GM12801 (cell line): ENCODE results near the gene INPP5K.

ENCODE experiments used
- TF ChIP-seq, protein P1 (sequence below): IDR thresholded peaks from one replicate; pipeline ENCODE4 v1.5.1; 2011; ENCODE audit warnings: control low read depth; ENCODE audit not compliant: insufficient read length; ENCODE audit errors: extremely low read depth

The INPP5K gene

GRCh38 chr17:1474402-1475189 is 41.8 kb downstream of the INPP5K start:
- TF ChIP-seq, protein P1, sequence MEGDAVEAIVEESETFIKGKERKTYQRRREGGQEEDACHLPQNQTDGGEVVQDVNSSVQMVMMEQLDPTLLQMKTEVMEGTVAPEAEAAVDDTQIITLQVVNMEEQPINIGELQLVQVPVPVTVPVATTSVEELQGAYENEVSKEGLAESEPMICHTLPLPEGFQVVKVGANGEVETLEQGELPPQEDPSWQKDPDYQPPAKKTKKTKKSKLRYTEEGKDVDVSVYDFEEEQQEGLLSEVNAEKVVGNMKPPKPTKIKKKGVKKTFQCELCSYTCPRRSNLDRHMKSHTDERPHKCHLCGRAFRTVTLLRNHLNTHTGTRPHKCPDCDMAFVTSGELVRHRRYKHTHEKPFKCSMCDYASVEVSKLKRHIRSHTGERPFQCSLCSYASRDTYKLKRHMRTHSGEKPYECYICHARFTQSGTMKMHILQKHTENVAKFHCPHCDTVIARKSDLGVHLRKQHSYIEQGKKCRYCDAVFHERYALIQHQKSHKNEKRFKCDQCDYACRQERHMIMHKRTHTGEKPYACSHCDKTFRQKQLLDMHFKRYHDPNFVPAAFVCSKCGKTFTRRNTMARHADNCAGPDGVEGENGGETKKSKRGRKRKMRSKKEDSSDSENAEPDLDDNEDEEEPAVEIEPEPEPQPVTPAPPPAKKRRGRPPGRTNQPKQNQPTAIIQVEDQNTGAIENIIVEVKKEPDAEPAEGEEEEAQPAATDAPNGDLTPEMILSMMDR, result no peak

DNA sequence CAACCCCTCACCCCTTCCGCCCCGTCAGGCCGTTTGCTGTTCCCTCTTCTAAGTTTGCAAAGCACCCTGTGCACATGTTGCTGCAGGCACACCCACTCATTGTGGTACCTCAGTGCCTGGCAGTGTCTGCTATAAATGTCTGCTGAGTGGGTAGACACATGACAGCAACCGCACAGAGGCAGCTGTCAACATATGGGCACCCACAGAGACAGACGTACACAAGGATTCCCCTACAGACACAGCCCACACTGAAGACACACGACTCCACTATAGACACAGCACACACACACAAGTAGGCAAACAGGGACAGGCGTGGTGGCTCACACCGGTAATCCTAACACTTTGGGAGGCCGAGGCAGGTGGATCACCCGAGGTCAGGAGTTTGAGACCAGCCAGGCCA is 42.6 kb downstream of the INPP5K start:
- TF ChIP-seq, protein P1, result no peak

DNA sequence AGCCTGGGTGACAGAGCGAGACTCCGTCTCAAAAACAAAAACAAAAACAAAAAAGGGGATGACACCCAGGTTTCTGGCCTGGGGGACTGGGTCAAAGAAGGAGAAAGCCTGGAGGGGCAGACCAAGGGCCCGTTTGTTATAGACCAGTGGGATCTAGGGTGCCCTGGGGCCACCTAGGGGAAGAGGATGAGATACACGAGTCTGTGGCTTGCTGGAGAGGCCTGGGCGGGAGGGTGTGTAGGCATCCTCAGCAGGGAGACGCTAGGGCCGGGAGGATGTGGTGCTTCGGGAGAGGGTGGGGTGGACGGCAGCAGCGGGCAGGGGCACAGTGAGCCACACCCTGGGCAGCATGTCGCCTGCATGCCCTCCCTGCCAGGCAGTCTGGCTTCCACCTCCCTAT is 43.2 kb downstream of the INPP5K start:
- TF ChIP-seq, protein P1, result no peak

GRCh38 chr17:1471911-1472821 is 44.2 kb downstream of the INPP5K start:
- TF ChIP-seq, protein P1, result no peak

DNA sequence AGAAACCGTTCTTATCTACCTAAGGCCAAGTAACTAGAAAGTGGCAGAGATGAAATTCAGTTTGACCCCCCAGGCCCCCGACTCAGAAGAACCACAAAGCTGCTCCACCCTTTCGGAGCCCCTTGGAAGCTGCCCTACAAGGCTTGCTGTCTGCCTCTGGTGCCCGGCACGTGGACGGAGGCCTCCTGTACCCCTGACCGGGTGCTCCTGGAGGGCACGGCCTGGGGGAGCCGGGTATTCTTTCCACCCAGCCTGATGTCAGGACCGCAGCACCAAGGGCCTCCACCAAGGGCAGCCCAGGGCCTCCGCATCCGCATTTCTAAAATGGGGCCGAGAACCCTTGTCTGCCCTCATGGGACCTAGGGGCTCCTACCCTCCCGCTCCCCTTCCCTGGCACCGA is 44.9 kb downstream of the INPP5K start:
- TF ChIP-seq, protein P1, result no peak

GRCh38 chr17:1470755-1471462 is 45.5 kb downstream of the INPP5K start:
- TF ChIP-seq, protein P1, result no peak
